Measurements from ENCODE around the gene NUDCD3. TPM values are rescaled to one million over a fixed set of nuclear protein-coding genes. Genes with fewer than 3 reads are reported as not detected.

Gene NUDCD3
- total and polyA plus RNA-seq, 2 experiments from 2014 or later = 35.7 to 42.7 TPM

DNA sequence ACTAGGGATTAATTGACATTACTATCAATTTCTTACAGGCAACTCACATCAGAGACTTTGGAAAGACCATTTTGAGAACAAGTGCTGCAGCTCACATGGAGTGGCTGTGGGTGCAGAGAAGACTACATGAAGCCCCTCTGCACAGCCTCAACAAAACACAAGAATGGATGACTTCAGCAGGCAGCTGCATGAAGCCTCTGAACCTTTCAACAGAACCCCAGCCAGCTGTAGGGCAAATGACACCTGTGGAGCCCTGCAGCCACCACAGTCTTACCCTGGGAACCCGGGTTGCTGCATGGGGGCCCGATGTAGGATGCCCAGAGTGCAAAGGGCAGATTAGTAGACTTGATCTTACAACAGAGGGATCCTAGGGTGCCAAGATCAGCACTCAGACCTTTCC is 103.1 kb downstream of the NUDCD3 start (continued):
- TF ChIP-seq, protein P1, sequence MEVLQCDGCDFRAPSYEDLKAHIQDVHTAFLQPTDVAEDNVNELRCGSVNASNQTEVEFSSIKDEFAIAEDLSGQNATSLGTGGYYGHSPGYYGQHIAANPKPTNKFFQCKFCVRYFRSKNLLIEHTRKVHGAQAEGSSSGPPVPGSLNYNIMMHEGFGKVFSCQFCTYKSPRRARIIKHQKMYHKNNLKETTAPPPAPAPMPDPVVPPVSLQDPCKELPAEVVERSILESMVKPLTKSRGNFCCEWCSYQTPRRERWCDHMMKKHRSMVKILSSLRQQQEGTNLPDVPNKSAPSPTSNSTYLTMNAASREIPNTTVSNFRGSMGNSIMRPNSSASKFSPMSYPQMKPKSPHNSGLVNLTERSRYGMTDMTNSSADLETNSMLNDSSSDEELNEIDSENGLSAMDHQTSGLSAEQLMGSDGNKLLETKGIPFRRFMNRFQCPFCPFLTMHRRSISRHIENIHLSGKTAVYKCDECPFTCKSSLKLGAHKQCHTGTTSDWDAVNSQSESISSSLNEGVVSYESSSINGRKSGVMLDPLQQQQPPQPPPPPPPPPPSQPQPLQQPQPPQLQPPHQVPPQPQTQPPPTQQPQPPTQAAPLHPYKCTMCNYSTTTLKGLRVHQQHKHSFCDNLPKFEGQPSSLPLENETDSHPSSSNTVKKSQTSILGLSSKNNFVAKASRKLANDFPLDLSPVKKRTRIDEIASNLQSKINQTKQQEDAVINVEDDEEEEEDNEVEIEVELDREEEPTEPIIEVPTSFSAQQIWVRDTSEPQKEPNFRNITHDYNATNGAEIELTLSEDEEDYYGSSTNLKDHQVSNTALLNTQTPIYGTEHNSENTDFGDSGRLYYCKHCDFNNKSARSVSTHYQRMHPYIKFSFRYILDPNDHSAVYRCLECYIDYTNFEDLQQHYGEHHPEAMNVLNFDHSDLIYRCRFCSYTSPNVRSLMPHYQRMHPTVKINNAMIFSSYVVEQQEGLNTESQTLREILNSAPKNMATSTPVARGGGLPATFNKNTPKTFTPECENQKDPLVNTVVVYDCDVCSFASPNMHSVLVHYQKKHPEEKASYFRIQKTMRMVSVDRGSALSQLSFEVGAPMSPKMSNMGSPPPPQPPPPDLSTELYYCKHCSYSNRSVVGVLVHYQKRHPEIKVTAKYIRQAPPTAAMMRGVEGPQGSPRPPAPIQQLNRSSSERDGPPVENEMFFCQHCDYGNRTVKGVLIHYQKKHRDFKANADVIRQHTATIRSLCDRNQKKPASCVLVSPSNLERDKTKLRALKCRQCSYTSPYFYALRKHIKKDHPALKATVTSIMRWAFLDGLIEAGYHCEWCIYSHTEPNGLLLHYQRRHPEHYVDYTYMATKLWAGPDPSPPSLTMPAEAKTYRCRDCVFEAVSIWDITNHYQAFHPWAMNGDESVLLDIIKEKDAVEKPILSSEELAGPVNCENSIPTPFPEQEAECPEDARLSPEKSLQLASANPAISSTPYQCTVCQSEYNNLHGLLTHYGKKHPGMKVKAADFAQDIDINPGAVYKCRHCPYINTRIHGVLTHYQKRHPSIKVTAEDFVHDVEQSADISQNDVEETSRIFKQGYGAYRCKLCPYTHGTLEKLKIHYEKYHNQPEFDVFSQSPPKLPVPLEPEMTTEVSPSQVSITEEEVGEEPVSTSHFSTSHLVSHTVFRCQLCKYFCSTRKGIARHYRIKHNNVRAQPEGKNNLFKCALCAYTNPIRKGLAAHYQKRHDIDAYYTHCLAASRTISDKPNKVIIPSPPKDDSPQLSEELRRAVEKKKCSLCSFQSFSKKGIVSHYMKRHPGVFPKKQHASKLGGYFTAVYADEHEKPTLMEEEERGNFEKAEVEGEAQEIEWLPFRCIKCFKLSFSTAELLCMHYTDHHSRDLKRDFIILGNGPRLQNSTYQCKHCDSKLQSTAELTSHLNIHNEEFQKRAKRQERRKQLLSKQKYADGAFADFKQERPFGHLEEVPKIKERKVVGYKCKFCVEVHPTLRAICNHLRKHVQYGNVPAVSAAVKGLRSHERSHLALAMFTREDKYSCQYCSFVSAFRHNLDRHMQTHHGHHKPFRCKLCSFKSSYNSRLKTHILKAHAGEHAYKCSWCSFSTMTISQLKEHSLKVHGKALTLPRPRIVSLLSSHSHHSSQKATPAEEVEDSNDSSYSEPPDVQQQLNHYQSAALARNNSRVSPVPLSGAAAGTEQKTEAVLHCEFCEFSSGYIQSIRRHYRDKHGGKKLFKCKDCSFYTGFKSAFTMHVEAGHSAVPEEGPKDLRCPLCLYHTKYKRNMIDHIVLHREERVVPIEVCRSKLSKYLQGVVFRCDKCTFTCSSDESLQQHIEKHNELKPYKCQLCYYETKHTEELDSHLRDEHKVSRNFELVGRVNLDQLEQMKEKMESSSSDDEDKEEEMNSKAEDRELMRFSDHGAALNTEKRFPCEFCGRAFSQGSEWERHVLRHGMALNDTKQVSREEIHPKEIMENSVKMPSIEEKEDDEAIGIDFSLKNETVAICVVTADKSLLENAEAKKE (CRISPR knock-in tag; IDR thresholded peaks at IDR 0.05) = no peak
- no peak for TF ChIP-seq EZH2 (IDR thresholded peaks at IDR 0.05; ENCODE audit: low read depth, unreplicated experiment)
- TF ChIP-seq, protein P2, sequence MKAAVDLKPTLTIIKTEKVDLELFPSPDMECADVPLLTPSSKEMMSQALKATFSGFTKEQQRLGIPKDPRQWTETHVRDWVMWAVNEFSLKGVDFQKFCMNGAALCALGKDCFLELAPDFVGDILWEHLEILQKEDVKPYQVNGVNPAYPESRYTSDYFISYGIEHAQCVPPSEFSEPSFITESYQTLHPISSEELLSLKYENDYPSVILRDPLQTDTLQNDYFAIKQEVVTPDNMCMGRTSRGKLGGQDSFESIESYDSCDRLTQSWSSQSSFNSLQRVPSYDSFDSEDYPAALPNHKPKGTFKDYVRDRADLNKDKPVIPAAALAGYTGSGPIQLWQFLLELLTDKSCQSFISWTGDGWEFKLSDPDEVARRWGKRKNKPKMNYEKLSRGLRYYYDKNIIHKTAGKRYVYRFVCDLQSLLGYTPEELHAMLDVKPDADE (IDR thresholded peaks at IDR 0.05) = no peak

DNA sequence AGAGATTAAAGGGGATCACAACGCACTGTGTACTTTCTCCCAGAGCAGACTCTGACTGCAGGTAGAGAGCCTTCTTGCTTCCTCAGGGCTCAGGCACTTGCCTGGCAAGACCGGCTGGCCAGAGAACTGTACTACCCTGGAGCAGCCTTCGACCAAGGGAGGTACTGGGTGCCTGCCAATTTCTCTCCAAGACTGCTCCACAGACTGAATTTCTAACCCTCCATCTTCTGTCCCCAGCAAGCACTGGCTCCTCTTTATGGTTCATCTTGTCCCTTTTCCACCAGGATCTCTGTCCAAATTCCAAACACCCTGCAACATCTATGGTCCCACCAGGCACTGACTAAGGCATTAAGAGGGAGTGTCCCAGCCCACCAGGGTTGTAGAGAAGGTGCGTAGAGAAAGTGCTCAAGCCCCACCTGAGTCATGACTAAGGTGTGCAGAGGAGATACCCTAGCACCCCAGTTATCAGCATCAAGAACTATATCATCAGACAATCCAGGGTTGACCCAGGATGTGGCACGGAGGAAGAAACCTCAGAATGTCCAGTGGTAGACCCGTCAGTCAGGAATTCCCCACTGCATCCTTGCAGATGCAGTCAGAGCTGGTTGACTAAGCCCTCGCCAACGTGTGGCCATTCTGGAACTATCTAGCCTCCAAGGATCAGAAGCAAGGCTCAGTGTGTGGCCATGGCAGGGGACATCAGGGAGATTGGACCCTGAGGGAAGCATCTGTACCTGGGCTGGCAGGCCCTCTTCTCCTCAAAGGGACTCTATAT is 104.1 kb downstream of the NUDCD3 start:
- Mint-ChIP-seq H3K4me1 (no peaks in the 10 kb centered on the region), H3K27me3 (ENCODE audit: insufficient read depth, low read depth, poor library complexity) (peaks cover 2% of the 10 kb centered on the region), H3K36me3 (ENCODE audit: low read depth) (peaks cover 7% of the 10 kb centered on the region), H3K9me3 (no peaks in the 10 kb centered on the region), H3K4me3 (no peak overlapping the region), H3K27ac (no peak overlapping the region)
- Histone ChIP-seq H3K79me2 (replicated peaks; ENCODE audit: insufficient read depth) (no peaks in the 10 kb centered on the region), H2AFZ (no peak overlapping the region), H3K27me3 (ENCODE audit: insufficient read depth) (no peaks in the 10 kb centered on the region), H3K4me3 (no peak overlapping the region), H3K9me2 (ENCODE audit: insufficient read depth) (no peaks in the 10 kb centered on the region), H3K27ac (ENCODE audit: low read depth) (no peak overlapping the region), H3F3A (replicated peaks; ENCODE audit: low read depth) (no peaks in the 10 kb centered on the region), H3K4me1 (ENCODE audit: insufficient read depth) (no peaks in the 10 kb centered on the region), H4K20me1 (replicated peaks; ENCODE audit: insufficient read depth) (no peaks in the 10 kb centered on the region), H3K4me2 (no peak overlapping the region), H3K36me3 (ENCODE audit: insufficient read depth) (no peaks in the 10 kb centered on the region; the same call in 1 of the 2 replicates)
- DNase-seq (ENCODE audit: low spot score) = no peak
- ATAC-seq = no peak
- TF ChIP-seq NANOG (IDR thresholded peaks at IDR 0.05; ENCODE audit: borderline replicate concordance) (no peak), EZH2phosphoT487 (IDR thresholded peaks at IDR 0.05; ENCODE audit: unreplicated experiment) (no peak)
- TF ChIP-seq, protein P1 (CRISPR knock-in tag; IDR thresholded peaks at IDR 0.05) = no peak
- TF ChIP-seq, protein P2 (IDR thresholded peaks at IDR 0.05) = no peak
